Activated CD4-positive, alpha-beta T cell treated with anti-CD3 and anti-CD28 coated beads, Interleukin-2, amount 10 ng/mL, durations not matched to agents 24 days and 14 days (primary cell): ENCODE data around the gene SRGAP2B. TPM values are rescaled to one million over a fixed set of nuclear protein-coding genes. Genes with fewer than 3 reads are reported as not detected.
"Not testable (repeated sequence)": the region's sequence is repeated elsewhere in the genome, so short reads cannot be mapped to it uniquely, and the experiment has no call there.

ENCODE experiments used
- DNase-seq: peaks from one replicate; pipeline ENCODE4 v3.0.0; 2022
- H3K27ac Mint-ChIP-seq: one replicate; pipeline ENCODE4 v1.8.0; 2022; ENCODE audit warnings: mild to moderate bottlenecking, mixed read lengths
- H3K27me3 Mint-ChIP-seq: one replicate; pipeline ENCODE4 v1.8.0; 2022; ENCODE audit warnings: mixed read lengths
- H3K36me3 Mint-ChIP-seq: one replicate; pipeline ENCODE4 v1.8.0; 2022; ENCODE audit warnings: low read depth, mild to moderate bottlenecking, mixed read lengths
- H3K4me1 Mint-ChIP-seq: one replicate; pipeline ENCODE4 v1.8.0; 2021; ENCODE audit warnings: mixed read lengths
- H3K4me3 Mint-ChIP-seq: one replicate; pipeline ENCODE4 v1.8.0; 2022; ENCODE audit warnings: mild to moderate bottlenecking, moderate library complexity, mixed read lengths
- H3K9me3 Mint-ChIP-seq: one replicate; pipeline ENCODE4 v1.8.0; 2021; ENCODE audit warnings: mixed read lengths
- intact Hi-C: fragments of 100-400 bp; cut with micrococcal nuclease; formaldehyde crosslinking; loops from one replicate; pipeline ENCODE4 v1.15.1; 2023
- total RNA-seq: library from RNA; stranded (reverse); gene quantifications from 2 replicates; pipeline ENCODE4 v1.2.3, GENCODE V29; 2022

Gene SRGAP2B
- total RNA-seq, 1 donor from 2014 or later: 39.9 TPM

- H3K27me3 Mint-ChIP-seq, intact Hi-C loops, H3K4me1 Mint-ChIP-seq, H3K4me3 Mint-ChIP-seq, H3K9me3 Mint-ChIP-seq, H3K27ac Mint-ChIP-seq, DNase-seq, H3K36me3 Mint-ChIP-seq: not testable (repeated sequence)
These were observed 112.2 kb downstream of the SRGAP2B start for GRCh38 chr1:144982802-144983525.

- H3K36me3 Mint-ChIP-seq, H3K27me3 Mint-ChIP-seq, H3K4me1 Mint-ChIP-seq, intact Hi-C loops, H3K4me3 Mint-ChIP-seq, DNase-seq, H3K27ac Mint-ChIP-seq, H3K9me3 Mint-ChIP-seq: not testable (repeated sequence)
These were observed 114.0 kb downstream of the SRGAP2B start for GRCh38 chr1:144981157-144981556.

- H3K4me1 Mint-ChIP-seq, H3K4me3 Mint-ChIP-seq, H3K9me3 Mint-ChIP-seq, DNase-seq, H3K27ac Mint-ChIP-seq, H3K27me3 Mint-ChIP-seq, H3K36me3 Mint-ChIP-seq, intact Hi-C loops: not testable (repeated sequence)
These were observed 115.0 kb downstream of the SRGAP2B start for GRCh38 chr1:144979960-144980595.

- H3K36me3 Mint-ChIP-seq, H3K4me3 Mint-ChIP-seq, intact Hi-C loops, DNase-seq, H3K4me1 Mint-ChIP-seq, H3K27me3 Mint-ChIP-seq, H3K27ac Mint-ChIP-seq, H3K9me3 Mint-ChIP-seq: not testable (repeated sequence)
These were observed 117.3 kb downstream of the SRGAP2B start for GRCh38 chr1:144977856-144978255.

GRCh38 chr1:144971936-144972335, 123.2 kb downstream of the SRGAP2B start:
- H3K4me1 Mint-ChIP-seq, H3K27ac Mint-ChIP-seq, intact Hi-C loops, H3K4me3 Mint-ChIP-seq, H3K27me3 Mint-ChIP-seq, H3K36me3 Mint-ChIP-seq, H3K9me3 Mint-ChIP-seq, DNase-seq: not testable (repeated sequence)

- H3K4me3 Mint-ChIP-seq, H3K9me3 Mint-ChIP-seq, H3K4me1 Mint-ChIP-seq, H3K36me3 Mint-ChIP-seq, intact Hi-C loops, DNase-seq, H3K27me3 Mint-ChIP-seq, H3K27ac Mint-ChIP-seq: not testable (repeated sequence)
These were observed 128.6 kb downstream of the SRGAP2B start for GRCh38 chr1:144966488-144966887.

GRCh38 chr1:144964765-144965164, 130.4 kb downstream of the SRGAP2B start:
- H3K36me3 Mint-ChIP-seq, DNase-seq, H3K9me3 Mint-ChIP-seq, intact Hi-C loops, H3K4me1 Mint-ChIP-seq, H3K4me3 Mint-ChIP-seq, H3K27me3 Mint-ChIP-seq, H3K27ac Mint-ChIP-seq: not testable (repeated sequence)

GRCh38 chr1:144964186-144964585, 130.9 kb downstream of the SRGAP2B start:
- DNase-seq, H3K9me3 Mint-ChIP-seq, H3K27me3 Mint-ChIP-seq, H3K4me1 Mint-ChIP-seq, H3K4me3 Mint-ChIP-seq, H3K27ac Mint-ChIP-seq, H3K36me3 Mint-ChIP-seq, intact Hi-C loops: not testable (repeated sequence)

- H3K4me1 Mint-ChIP-seq, H3K27me3 Mint-ChIP-seq, H3K4me3 Mint-ChIP-seq, DNase-seq, H3K27ac Mint-ChIP-seq, intact Hi-C loops, H3K9me3 Mint-ChIP-seq, H3K36me3 Mint-ChIP-seq: not testable (repeated sequence)
These were observed 131.6 kb downstream of the SRGAP2B start for GRCh38 chr1:144963571-144963970.

- H3K9me3 Mint-ChIP-seq, H3K4me3 Mint-ChIP-seq, H3K27ac Mint-ChIP-seq, H3K4me1 Mint-ChIP-seq, intact Hi-C loops, DNase-seq, H3K27me3 Mint-ChIP-seq, H3K36me3 Mint-ChIP-seq: not testable (repeated sequence)
These were observed 133.2 kb downstream of the SRGAP2B start for GRCh38 chr1:144961604-144962583.

GRCh38 chr1:144960929-144961488, 134.1 kb downstream of the SRGAP2B start:
- H3K9me3 Mint-ChIP-seq, H3K4me1 Mint-ChIP-seq, H3K36me3 Mint-ChIP-seq, intact Hi-C loops, H3K27ac Mint-ChIP-seq, H3K4me3 Mint-ChIP-seq, DNase-seq, H3K27me3 Mint-ChIP-seq: not testable (repeated sequence)

- H3K4me3 Mint-ChIP-seq, H3K27me3 Mint-ChIP-seq, H3K4me1 Mint-ChIP-seq, intact Hi-C loops, DNase-seq, H3K9me3 Mint-ChIP-seq, H3K36me3 Mint-ChIP-seq, H3K27ac Mint-ChIP-seq: not testable (repeated sequence)
These were observed 146.7 kb downstream of the SRGAP2B start for GRCh38 chr1:144948390-144948789.

GRCh38 chr1:144947495-144947894, 147.6 kb downstream of the SRGAP2B start:
- H3K4me3 Mint-ChIP-seq, H3K4me1 Mint-ChIP-seq, H3K36me3 Mint-ChIP-seq, H3K27me3 Mint-ChIP-seq, H3K27ac Mint-ChIP-seq, H3K9me3 Mint-ChIP-seq, DNase-seq, intact Hi-C loops: not testable (repeated sequence)
